A549 (cell line): ENCODE measurements around the gene BTC. TPM values are rescaled to one million over a fixed set of nuclear protein-coding genes. Genes with fewer than 3 reads are reported as not detected.

Source experiments
- ATAC-seq, 2 experiments: fragments of 200-7000 bp in 1 of 2; fragments of >200 bp in 1 of 2; cut with Nextera tagmentation in 1 of 2; cut with Tn5 transposase in 1 of 2; 3 replicates each; pipeline versions ENCODE4 v1.8.0 to v1.9.1; 2018 to 2020; ENCODE audit warnings: mild to moderate bottlenecking in 1 of 2, moderate library complexity in 1 of 2
- CTCF ChIA-PET: fragments of 300-600 bp; sonication (Branson Sonifier 250); formaldehyde crosslinking; extraction: SDS; loops from one replicate; lab custom pipeline; 2021; ENCODE audit warnings: antibody characterized with exemption, inconsistent platforms; lab: Yijun Ruan, JAX
- POLR2A ChIA-PET: fragments of 350-600 bp; formaldehyde crosslinking; extraction: SDS; loops from one replicate; lab custom pipeline; 2021; ENCODE audit warnings: antibody characterized with exemption, inconsistent platforms; lab: Yijun Ruan, JAX
- DNase-seq, 2 experiments: peaks; one replicate each; pipeline versions ENCODE4 v3.0.0 to v3.0.0-alpha.2; 2011 to 2016; ENCODE audit warnings: low read depth in 1 of 2, low spot score in 1 of 2
- FAIRE-seq: peaks from 2 replicates; lab custom pipeline; 2011; peaks lifted over from hg19 to GRCh38; lab: Jason Lieb, UNC
- H3K27ac ChIP-seq, 2 experiments: fragments of >200 bp; sonication (Bioruptor Twin); formaldehyde crosslinking; 3 replicates each; pipeline ENCODE4 v1.5.1; 2016 to 2017
- H3K4me1 ChIP-seq: fragments of >200 bp; sonication (Bioruptor Twin); formaldehyde crosslinking; 3 replicates; pipeline ENCODE4 v1.6.1; 2016
- H3K4me2 ChIP-seq: fragments of >200 bp; sonication (Bioruptor Twin); formaldehyde crosslinking; 3 replicates; pipeline ENCODE4 v1.6.1; 2016
- H3K4me3 ChIP-seq: fragments of >200 bp; sonication (Bioruptor Twin); formaldehyde crosslinking; 3 replicates; pipeline ENCODE4 v1.5.1; 2016
- H3K9me3 ChIP-seq: fragments of >200 bp; sonication (Bioruptor Twin); formaldehyde crosslinking; 3 replicates; pipeline ENCODE4 v1.6.1; 2016
- ATOH8 ChIP-seq: fragments of 250-450 bp; sonication (Bioruptor Pico); IDR thresholded peaks from 2 replicates; pipeline ENCODE4 v1.5.0; 2020; ENCODE audit warnings: low read depth, mild to moderate bottlenecking, moderate library complexity
- CEBPB ChIP-seq, 2 experiments: fragments of >200 bp in 1 of 2; sonication (Bioruptor Twin) in 1 of 2; formaldehyde crosslinking in 1 of 2; IDR thresholded peaks; 2 replicates each; pipeline ENCODE4 v1.6.1; 2012 to 2016
- CHD2 ChIP-seq: fragments of 150-350 bp; IDR thresholded peaks from 2 replicates; pipeline ENCODE4 v1.6.1; 2014; ENCODE audit warnings: low read length; ENCODE audit not compliant: partially characterized antibody
- FOSL2 ChIP-seq, 2 experiments: fragments of 450-650 bp in 1 of 2; fragments of >200 bp in 1 of 2; sonication (Bioruptor Twin) in 1 of 2; formaldehyde crosslinking; IDR thresholded peaks; 2 replicates each; pipeline versions ENCODE4 v1.5.0 to v1.6.1; 2016 to 2020; ENCODE audit warnings: mild to moderate bottlenecking in 1 of 2, moderate library complexity in 1 of 2
- FOXS1 ChIP-seq: fragments of 250-450 bp; sonication (Bioruptor Pico); IDR thresholded peaks from 2 replicates; pipeline ENCODE4 v1.5.0; 2020; ENCODE audit warnings: mild to moderate bottlenecking, moderate library complexity
- HDAC2 ChIP-seq: fragments of 200-600 bp; sonication (generic); IDR thresholded peaks from 2 replicates; pipeline ENCODE4 v1.6.1; 2016
- HOXA7 ChIP-seq: fragments of 250-450 bp; sonication (Bioruptor Pico); IDR thresholded peaks from 2 replicates; pipeline ENCODE4 v1.5.0; 2020; ENCODE audit warnings: mild to moderate bottlenecking, moderate library complexity
- HOXB13 ChIP-seq: fragments of 250-450 bp; sonication (Bioruptor Pico); IDR thresholded peaks from 2 replicates; pipeline ENCODE4 v1.5.0; 2020; ENCODE audit warnings: low read depth, mild to moderate bottlenecking, moderate library complexity
- HOXB5 ChIP-seq: fragments of 250-450 bp; sonication (Bioruptor Pico); IDR thresholded peaks from 2 replicates; pipeline ENCODE4 v1.5.0; 2020; ENCODE audit warnings: mild to moderate bottlenecking, moderate library complexity
- KDM1A ChIP-seq: fragments of 200-600 bp; sonication (generic); IDR thresholded peaks from 2 replicates; pipeline ENCODE4 v1.6.1; 2016; ENCODE audit warnings: low read depth, mild to moderate bottlenecking
- KDM5A ChIP-seq: fragments of 200-600 bp; sonication (generic); IDR thresholded peaks from 2 replicates; pipeline ENCODE4 v1.6.1; 2016; ENCODE audit warnings: antibody characterized with exemption, mild to moderate bottlenecking
- MAFK ChIP-seq: fragments of 450-650 bp; IDR thresholded peaks from 2 replicates; pipeline ENCODE4 v1.6.1; 2014; ENCODE audit not compliant: partially characterized antibody
- PBX3 ChIP-seq: IDR thresholded peaks from 2 replicates; pipeline ENCODE4 v1.6.1; 2012
- RAD21 ChIP-seq, 2 experiments: fragments of >200 bp in 1 of 2; sonication (Bioruptor Twin) in 1 of 2; formaldehyde crosslinking in 1 of 2; IDR thresholded peaks in 1 of 2; conservative IDR thresholded peaks in 1 of 2; 2 replicates in 1 of 2; 3 replicates in 1 of 2; pipeline ENCODE4 v1.6.1; 2012 to 2018; ENCODE audit warnings: inconsistent platforms in 1 of 2
- REST ChIP-seq: fragments of 200-600 bp; sonication (generic); IDR thresholded peaks from 2 replicates; pipeline ENCODE4 v1.6.1; 2016; ENCODE audit warnings: antibody characterized with exemption, mild to moderate bottlenecking, moderate library complexity
- RFX5 ChIP-seq: fragments of 450-650 bp; IDR thresholded peaks from 2 replicates; pipeline ENCODE4 v1.7.1; 2014; ENCODE audit warnings: antibody characterized with exemption, mild to moderate bottlenecking, moderate library complexity
- RNF2 ChIP-seq: fragments of 200-600 bp; sonication (generic); IDR thresholded peaks from 2 replicates; pipeline ENCODE4 v1.6.1; 2016; ENCODE audit warnings: low read depth, mild to moderate bottlenecking, antibody characterized with exemption, moderate library complexity, borderline replicate concordance
- SMC3 ChIP-seq: fragments of >200 bp; sonication (Bioruptor Twin); formaldehyde crosslinking; IDR thresholded peaks from 3 replicates; pipeline ENCODE4 v1.6.1; 2018; ENCODE audit warnings: inconsistent platforms
- SREBF2 ChIP-seq: fragments of 450-650 bp; IDR thresholded peaks from 2 replicates; pipeline ENCODE4 v1.6.1; 2014; ENCODE audit warnings: mild to moderate bottlenecking, moderate library complexity
- TFCP2L1 ChIP-seq: fragments of 250-450 bp; sonication (Bioruptor Pico); IDR thresholded peaks from 2 replicates; pipeline ENCODE4 v1.5.0; 2021; ENCODE audit warnings: mild to moderate bottlenecking
- ZSCAN20 ChIP-seq: fragments of 250-450 bp; sonication (Bioruptor Pico); IDR thresholded peaks from 2 replicates; pipeline ENCODE4 v1.8.0; 2022; ENCODE audit warnings: mild to moderate bottlenecking, moderate library complexity
- polyA plus RNA-seq, 4 experiments: library from polyadenylated mRNA; depleted of rRNA in 3 of 4; stranded (reverse); fragments of >200 nt; fragmentation: RNase III in 1 of 4; extraction: RNeasy Plus Mini Kit Qiagen cat#74134 plus additional on column Dnase treatment in 1 of 4; gene quantifications; 2 replicates in 3 of 4; 3 replicates in 1 of 4; pipeline ENCODE4 v1.2.3, GENCODE V29; 2011 to 2017

Gene BTC
- polyA plus RNA-seq, 2 of the 4 experiments (the other 2 are of a cell fraction): 1.6 to 6.0 TPM

- TF ChIP-seq MAFK (no peak), ATOH8 (no peak), RFX5 (no peak)
These were observed 4.8 kb downstream of the BTC start (continued) for GRCh38 chr4:74789518-74789917.

- CTCF ChIA-PET: no interaction called here
- Histone ChIP-seq H3K9me3 (no peaks in the 10 kb centered on the region), H3K27ac (no peak overlapping the region), H3K4me2 (no peak overlapping the region), H3K4me3 (no peak overlapping the region), H3K4me1 (peaks cover 17% of the 10 kb centered on the region; the same call in 2 of the 3 replicates)
- no peak for FAIRE-seq
- TF ChIP-seq ZSCAN20 (CRISPR knock-in tag): no peak
- TF ChIP-seq CHD2: no peak
- no peak for TF ChIP-seq FOSL2 (IDR thresholded peaks at IDR 0.05)
- TF ChIP-seq FOSL2 (CRISPR knock-in tag; IDR thresholded peaks at IDR 0.05): no peak
- TF ChIP-seq ATOH8: no peak
- TF ChIP-seq HOXB5 (CRISPR knock-in tag): no peak
- no peak for TF ChIP-seq FOXS1 (CRISPR knock-in tag)
- TF ChIP-seq RAD21 (conservative IDR thresholded peaks at IDR 0.05 in 1 of 2, IDR thresholded peaks at IDR 0.05 in 1 of 2): no peak
- no peak for TF ChIP-seq SMC3
- no peak for TF ChIP-seq KDM5A
- TF ChIP-seq REST: no peak
- no peak for TF ChIP-seq SREBF2
- no peak for TF ChIP-seq HDAC2
- TF ChIP-seq HOXA7 (CRISPR knock-in tag): no peak
- TF ChIP-seq TFCP2L1: no peak
- no peak for TF ChIP-seq HOXB13
- no peak for TF ChIP-seq MAFK
- TF ChIP-seq PBX3: no peak
- no peak for TF ChIP-seq RNF2
- TF ChIP-seq CEBPB (IDR thresholded peaks at IDR 0.05): no peak
- TF ChIP-seq KDM1A: no peak
- POLR2A ChIA-PET: no interaction called here
- no peak for DNase-seq
- ATAC-seq: no peak
These were observed 16.8 kb downstream of the BTC start for GRCh38 chr4:74777531-74777930.
